Naive thymus-derived CD4-positive, alpha-beta T cell (primary cell): Measurements from ENCODE around the gene CRB1. TPM values are rescaled to one million over a fixed set of nuclear protein-coding genes. Genes with fewer than 3 reads are reported as not detected.
A peak's percentile ranks its signal among the peaks of the same experiment; 100 is the strongest.

Experiments
- ATAC-seq: fragments of 150-1000 bp; cut with Tn5 transposase; 2 replicates; pipeline ENCODE4 v1.10.0; 2021; ENCODE audit warnings: mild to moderate bottlenecking, moderate library complexity
- CTCF ChIA-PET: fragments of 350-600 bp; sonication (Branson Sonifier 250); formaldehyde crosslinking; loops from one replicate; lab custom pipeline; 2021; ENCODE audit warnings: antibody characterized with exemption; lab: Charles Lee
- POLR2A ChIA-PET: fragments of 350-600 bp; sonication (Branson Sonifier 250); formaldehyde crosslinking; loops from one replicate; lab custom pipeline; 2021; ENCODE audit warnings: antibody characterized with exemption, inconsistent platforms; lab: Charles Lee
- DNase-seq, 9 donors: peaks; one replicate each; pipeline versions ENCODE4 v3.0.0 to v3.0.0-alpha.2; 2020 to 2022; ENCODE audit warnings: mixed read lengths in 1 of 9
- H3K27ac ChIP-seq: one replicate; pipeline ENCODE4 v1.7.0; 2013; ENCODE audit warnings: mild to moderate bottlenecking, low read depth, low read length, moderate library complexity
- H3K27me3 ChIP-seq, 2 donors: one replicate each; pipeline ENCODE4 v1.7.0; 2013; ENCODE audit warnings: low read length in 2 of 2, mild to moderate bottlenecking in 2 of 2, moderate library complexity in 2 of 2; ENCODE audit not compliant: control insufficient read depth in 2 of 2, insufficient read depth in 2 of 2
- H3K36me3 ChIP-seq, 3 experiments: 1 replicate in 2 of 3; 2 replicates in 1 of 3; pipeline ENCODE4 v1.7.0; 2013; ENCODE audit warnings: low read length in 3 of 3, mild to moderate bottlenecking in 3 of 3, moderate library complexity in 1 of 3; ENCODE audit not compliant: insufficient read depth in 3 of 3, control insufficient read depth in 2 of 3
- H3K4me1 ChIP-seq, 2 donors: one replicate each; pipeline ENCODE4 v1.7.0; 2013; ENCODE audit warnings: low read length in 2 of 2, mild to moderate bottlenecking in 2 of 2, moderate library complexity in 1 of 2; ENCODE audit not compliant: control insufficient read depth in 2 of 2, insufficient read depth in 2 of 2
- H3K4me3 ChIP-seq: 2 replicates; pipeline ENCODE4 v1.7.0; 2013; ENCODE audit warnings: mild to moderate bottlenecking, low read length
- H3K9me3 ChIP-seq, 3 experiments: 1 replicate in 2 of 3; 2 replicates in 1 of 3; pipeline ENCODE4 v1.7.0; 2013; ENCODE audit warnings: low read length in 3 of 3; ENCODE audit not compliant: control insufficient read depth in 2 of 3
- H3K27ac Mint-ChIP-seq, 9 donors: one replicate each; pipeline ENCODE4 v1.8.0; 2020 to 2022; ENCODE audit warnings: mixed read lengths in 9 of 9, mild to moderate bottlenecking in 8 of 9, moderate library complexity in 5 of 9, inconsistent platforms in 2 of 9
- H3K27me3 Mint-ChIP-seq, 5 donors: one replicate each; pipeline ENCODE4 v1.8.0; 2021 to 2022; ENCODE audit warnings: mixed read lengths in 5 of 5, mild to moderate bottlenecking in 1 of 5
- H3K36me3 Mint-ChIP-seq, 5 donors: one replicate each; pipeline ENCODE4 v1.8.0; 2020 to 2022; ENCODE audit warnings: mixed read lengths in 5 of 5, mild to moderate bottlenecking in 3 of 5, inconsistent platforms in 1 of 5
- H3K4me1 Mint-ChIP-seq, 7 donors: one replicate each; pipeline ENCODE4 v1.8.0; 2020 to 2022; ENCODE audit warnings: mixed read lengths in 7 of 7, mild to moderate bottlenecking in 3 of 7, inconsistent platforms in 1 of 7
- H3K4me3 Mint-ChIP-seq, 10 donors: one replicate each; pipeline ENCODE4 v1.8.0; 2020 to 2022; ENCODE audit warnings: mild to moderate bottlenecking in 10 of 10, mixed read lengths in 10 of 10, moderate library complexity in 6 of 10, inconsistent platforms in 2 of 10
- H3K9me3 Mint-ChIP-seq, 11 donors: one replicate each; pipeline ENCODE4 v1.8.0; 2020 to 2022; ENCODE audit warnings: mixed read lengths in 11 of 11, mild to moderate bottlenecking in 4 of 11, inconsistent platforms in 1 of 11, moderate library complexity in 1 of 11
- intact Hi-C, 2 donors: fragments of 100-400 bp; cut with micrococcal nuclease; formaldehyde crosslinking; loops; one replicate each; pipeline ENCODE4 v1.15.1; 2023
- polyA plus RNA-seq, 2 donors: library from polyadenylated mRNA; unstranded; fragments of 300-500 nt; fragmentation: Illumina TruSeq; gene quantifications; one replicate each; pipeline ENCODE4 v1.2.3, GENCODE V29; 2021
- total RNA-seq, 6 experiments: library from RNA in 5 of 6; stranded (reverse) in 5 of 6; gene quantifications; 1 replicate in 5 of 6; 2 replicates in 1 of 6; pipeline ENCODE4 v1.2.3 and lab custom pipeline; 2021 to 2026

CRB1 gene
- total and polyA plus RNA-seq, 7 experiments from 2014 or later, result 0.08 to 3.2 (median 0.49) TPM; not detected in 2

- ATAC-seq, result no peak
- no peak overlapping the region for H3K27ac ChIP-seq
- no peaks in the 10 kb centered on the region for H3K27me3 ChIP-seq
- H3K4me1 ChIP-seq, result no peaks in the 10 kb centered on the region
- Mint-ChIP-seq H3K36me3 (no peaks in the 10 kb centered on the region), H3K27me3 (peaks cover 0 to 3% (median 0%) of the 10 kb centered on the region in 5 donors), H3K4me1 (peaks cover 0 to 9% (median 6%) of the 10 kb centered on the region in 7 donors), H3K9me3 (no peaks in the 10 kb centered on the region), H3K27ac (no peak overlapping the region), H3K4me3 (no peak overlapping the region)
- no peak overlapping the region for H3K4me3 ChIP-seq
- H3K36me3 ChIP-seq, result no peaks in the 10 kb centered on the region
- POLR2A ChIA-PET, result no interaction called here
- DNase-seq, result no peak
- intact Hi-C loops, result no loop called here
- CTCF ChIA-PET, result interaction anchor here (0.5 kb wide), 1 partner anchor 41 kb away, joined by 3 read pairs; no protein-coding TSS in a partner anchor
- no peaks in the 10 kb centered on the region for H3K9me3 ChIP-seq
Observed at GRCh38 chr1:197448121-197448779, 180.2 kb downstream of the CRB1 start.

GRCh38 chr1:197451381-197451780 is 183.3 kb downstream of the CRB1 start:
- no peak overlapping the region for H3K27ac Mint-ChIP-seq
- intact Hi-C loops, result no loop called here
- ATAC-seq (no peak), DNase-seq (no peak)
- no peak overlapping the region for H3K4me3 Mint-ChIP-seq
- Histone ChIP-seq H3K27ac (no peak overlapping the region), H3K4me1 (no peaks in the 10 kb centered on the region), H3K4me3 (no peak overlapping the region), H3K9me3 (no peaks in the 10 kb centered on the region), H3K27me3 (no peaks in the 10 kb centered on the region), H3K36me3 (no peaks in the 10 kb centered on the region)
- H3K4me1 Mint-ChIP-seq, result peaks cover 0 to 9% (median 6%) of the 10 kb centered on the region in 7 donors
- no peaks in the 10 kb centered on the region for H3K36me3 Mint-ChIP-seq
- H3K27me3 Mint-ChIP-seq, result peaks cover 0 to 6% (median 0%) of the 10 kb centered on the region in 5 donors
- ChIA-PET CTCF (no interaction called here), POLR2A (no interaction called here)
- H3K9me3 Mint-ChIP-seq, result no peaks in the 10 kb centered on the region

GRCh38 chr1:197453376-197454058 is 185.5 kb downstream of the CRB1 start:
- Mint-ChIP-seq H3K4me1 (peaks cover 0 to 2% (median 2%) of the 10 kb centered on the region in 7 donors), H3K4me3 (no peak overlapping the region), H3K9me3 (no peaks in the 10 kb centered on the region), H3K36me3 (no peaks in the 10 kb centered on the region), H3K27me3 (peaks cover 0 to 5% (median 0%) of the 10 kb centered on the region in 5 donors), H3K27ac (no peak overlapping the region)
- intact Hi-C loops, result no loop called here
- no peaks in the 10 kb centered on the region for H3K4me1 ChIP-seq
- no peak overlapping the region for H3K4me3 ChIP-seq
- CTCF ChIA-PET, result no interaction called here
- no peaks in the 10 kb centered on the region for H3K9me3 ChIP-seq
- H3K36me3 ChIP-seq, result no peaks in the 10 kb centered on the region
- no peak overlapping the region for H3K27ac ChIP-seq
- DNase-seq (no peak), ATAC-seq (no peak)
- H3K27me3 ChIP-seq, result no peaks in the 10 kb centered on the region
- POLR2A ChIA-PET, result no interaction called here

DNA sequence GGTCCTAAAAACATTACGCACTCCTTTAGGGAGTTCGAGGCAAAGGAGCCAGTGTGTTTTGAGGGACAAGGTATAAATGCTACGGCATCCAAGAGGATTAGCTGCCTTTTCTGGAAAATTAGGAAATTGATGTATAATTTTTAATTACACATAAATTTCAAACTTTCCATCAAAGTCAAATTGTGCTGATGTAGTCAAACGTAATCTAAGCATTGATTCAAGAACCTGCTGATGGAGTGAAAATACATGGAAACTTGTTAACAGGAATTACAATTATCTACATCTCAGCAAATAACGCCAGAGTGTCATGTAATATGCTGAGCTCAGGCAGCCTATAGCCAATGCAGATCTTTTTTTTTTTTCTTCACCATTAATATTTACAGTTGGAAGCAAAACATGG is 194.5 kb downstream of the CRB1 start:
- intact Hi-C loops, result no loop called here
- no peaks in the 10 kb centered on the region for H3K4me1 Mint-ChIP-seq
- POLR2A ChIA-PET, result no interaction called here

GRCh38 chr1:197463142-197463541 is 195.1 kb downstream of the CRB1 start:
- Mint-ChIP-seq H3K4me3 (no peak overlapping the region), H3K27ac (no peak overlapping the region), H3K9me3 (no peaks in the 10 kb centered on the region), H3K27me3 (no peaks in the 10 kb centered on the region), H3K36me3 (no peaks in the 10 kb centered on the region), H3K4me1 (no peaks in the 10 kb centered on the region)
- Histone ChIP-seq H3K9me3 (no peaks in the 10 kb centered on the region), H3K4me3 (no peak overlapping the region), H3K27me3 (no peaks in the 10 kb centered on the region), H3K27ac (no peak overlapping the region), H3K4me1 (no peaks in the 10 kb centered on the region), H3K36me3 (no peaks in the 10 kb centered on the region)
- no peak for ATAC-seq
- intact Hi-C loops, result no loop called here
- DNase-seq, result no peak
- POLR2A ChIA-PET, result no interaction called here
- CTCF ChIA-PET, result no interaction called here

More for the DNA sequence above, 194.5 kb downstream of the CRB1 start:
- H3K27me3 Mint-ChIP-seq, result no peaks in the 10 kb centered on the region
- no peaks in the 10 kb centered on the region for H3K4me1 ChIP-seq
- no peak overlapping the region for H3K27ac ChIP-seq
- H3K9me3 ChIP-seq, result no peaks in the 10 kb centered on the region
- H3K4me3 Mint-ChIP-seq, result no peak overlapping the region
- CTCF ChIA-PET, result interaction anchor here (0.6 kb wide), 1 partner anchor 11 kb away, joined by 7 read pairs; no protein-coding TSS in a partner anchor
- H3K9me3 Mint-ChIP-seq, result no peaks in the 10 kb centered on the region
- no peak overlapping the region for H3K4me3 ChIP-seq
- no peak for ATAC-seq
- DNase-seq, result no peak
- no peaks in the 10 kb centered on the region for H3K36me3 Mint-ChIP-seq
- H3K27ac Mint-ChIP-seq, result no peak overlapping the region
- H3K36me3 ChIP-seq, result no peaks in the 10 kb centered on the region
- H3K27me3 ChIP-seq, result no peaks in the 10 kb centered on the region

GRCh38 chr1:197464044-197464443 is 196.0 kb downstream of the CRB1 start:
- H3K4me3 ChIP-seq, result no peak overlapping the region
- ATAC-seq (peak; percentile 56), DNase-seq (no peak)
- H3K4me3 Mint-ChIP-seq, result no peak overlapping the region
- peaks cover 0 to 2% (median 0%) of the 10 kb centered on the region in 5 donors for H3K27me3 Mint-ChIP-seq
- peaks cover 0 to under 1% (median 0%) of the 10 kb centered on the region in 7 donors for H3K4me1 Mint-ChIP-seq
- no peaks in the 10 kb centered on the region for H3K27me3 ChIP-seq
- no peaks in the 10 kb centered on the region for H3K36me3 Mint-ChIP-seq
- no peaks in the 10 kb centered on the region for H3K9me3 ChIP-seq
- POLR2A ChIA-PET, result no interaction called here
- no peaks in the 10 kb centered on the region for H3K9me3 Mint-ChIP-seq
- intact Hi-C loops, result no loop called here
- H3K27ac Mint-ChIP-seq, result no peak overlapping the region
- no peak overlapping the region for H3K27ac ChIP-seq
- no peaks in the 10 kb centered on the region for H3K4me1 ChIP-seq
- CTCF ChIA-PET, result no interaction called here
- no peaks in the 10 kb centered on the region for H3K36me3 ChIP-seq
